ENCODE results near the gene RAVER1.
"Not testable (repeated sequence)": the region's sequence is repeated elsewhere in the genome, so short reads cannot be mapped to it uniquely, and the experiment has no call there.

Gene RAVER1

GRCh38 chr19:10343495-10343894 lies 10.2 kb upstream of the RAVER1 start:
- no peak for DNase-seq

- DNase-seq = no peak
Observed at GRCh38 chr19:10339977-10340376, 6.6 kb upstream of the RAVER1 start.

GRCh38 chr19:10339380-10339960 lies 6.1 kb upstream of the RAVER1 start, which contains the start of gene ICAM3:
Gene ICAM3 (minus strand): TSS chr19:10339624. CDS start chr19:10339614, 10 bp downstream.
- peak; percentile 62 for DNase-seq

GRCh38 chr19:10338940-10339339 lies 5.6 kb upstream of the RAVER1 start:
- DNase-seq = no peak

- not testable (repeated sequence) for DNase-seq
Observed at GRCh38 chr19:10336725-10337124, 3.4 kb upstream of the RAVER1 start.

GRCh38 chr19:10335352-10335985 lies 2.1 kb upstream of the RAVER1 start:
- no peak for DNase-seq

GRCh38 chr19:10334588-10335351 lies 1.4 kb upstream of the RAVER1 start:
- DNase-seq = peak; percentile 49

- no peak for DNase-seq
Observed at GRCh38 chr19:10333758-10334587, 644 bp upstream of the RAVER1 start.

GRCh38 chr19:10332158-10332964 lies 968 bp downstream of the RAVER1 start:
- DNase-seq = no peak

- DNase-seq = no peak
Observed at GRCh38 chr19:10329555-10329954, 3.8 kb downstream of the RAVER1 start.

GRCh38 chr19:10328558-10329429 lies 4.5 kb downstream of the RAVER1 start:
- DNase-seq = no peak

GRCh38 chr19:10327793-10328192 lies 5.5 kb downstream of the RAVER1 start:
- DNase-seq = no peak

- no peak for DNase-seq
Observed at GRCh38 chr19:10325732-10326131, 7.6 kb downstream of the RAVER1 start.

- DNase-seq = no peak
Observed at GRCh38 chr19:10321874-10322835, 11.2 kb downstream of the RAVER1 start.

- no peak for DNase-seq
Observed at GRCh38 chr19:10321417-10321797, 11.9 kb downstream of the RAVER1 start.

GRCh38 chr19:10320602-10321416 lies 12.5 kb downstream of the RAVER1 start:
- DNase-seq = no peak

- no peak for DNase-seq
Observed at GRCh38 chr19:10318807-10319682, 14.3 kb downstream of the RAVER1 start.

GRCh38 chr19:10317857-10318462 lies 15.4 kb downstream of the RAVER1 start:
- no peak for DNase-seq

Data from stimulated activated CD4-positive, alpha-beta T cell treated with anti-CD3 and anti-CD28 coated beads, Interleukin-4, amount 100 ng/mL, for 1 hour (primary cell).